Natural killer cell treated with Interleukin-12 subunit alpha and Interleukin-12 subunit beta and Interleukin-15 and Interleukin-18, amount 100 ng/mL, for 72 hours (primary cell): ENCODE measurements around the gene NEK3. TPM values are rescaled to one million over a fixed set of nuclear protein-coding genes. Genes with fewer than 3 reads are reported as not detected.
A peak's percentile ranks its signal among the peaks of the same experiment; 100 is the strongest.
"Not testable (repeated sequence)": the region's sequence is repeated elsewhere in the genome, so short reads cannot be mapped to it uniquely, and the experiment has no call there.

ENCODE experiments used
- ATAC-seq, 2 donors: fragments of 150-1000 bp; cut with Tn5 transposase in 1 of 2; sonication (Bioruptor Pico), chemical (Tn5 transposase) in 1 of 2; 2 replicates each; pipeline ENCODE4 v1.10.0; 2021
- DNase-seq: peaks from one replicate; pipeline ENCODE4 v3.0.0; 2022; ENCODE audit warnings: low spot score
- H3K27ac Mint-ChIP-seq, 2 donors: 1 replicate in 1 of 2; 2 replicates in 1 of 2; pipeline ENCODE4 v1.8.0; 2022; ENCODE audit warnings: mixed read lengths in 2 of 2, mild to moderate bottlenecking in 1 of 2, moderate library complexity in 1 of 2
- H3K27me3 Mint-ChIP-seq, 2 donors: 1 replicate in 1 of 2; 2 replicates in 1 of 2; pipeline ENCODE4 v1.8.0; 2022; ENCODE audit warnings: mixed read lengths in 2 of 2
- H3K36me3 Mint-ChIP-seq: one replicate; pipeline ENCODE4 v1.8.0; 2022; ENCODE audit warnings: mixed read lengths
- H3K4me1 Mint-ChIP-seq, 2 donors: 1 replicate in 1 of 2; 2 replicates in 1 of 2; pipeline ENCODE4 v1.8.0; 2022; ENCODE audit warnings: low read depth in 2 of 2, mixed read lengths in 2 of 2, mild to moderate bottlenecking in 1 of 2
- H3K4me3 Mint-ChIP-seq: one replicate; pipeline ENCODE4 v1.8.0; 2022; ENCODE audit warnings: mixed read lengths
- H3K9me3 Mint-ChIP-seq: 2 replicates; pipeline ENCODE4 v1.8.0; 2022; ENCODE audit warnings: mixed read lengths
- total RNA-seq, 2 donors: library from RNA; stranded (reverse); gene quantifications; one replicate each; pipeline ENCODE4 v1.2.3, GENCODE V29; 2022

The NEK3 gene, protein sequence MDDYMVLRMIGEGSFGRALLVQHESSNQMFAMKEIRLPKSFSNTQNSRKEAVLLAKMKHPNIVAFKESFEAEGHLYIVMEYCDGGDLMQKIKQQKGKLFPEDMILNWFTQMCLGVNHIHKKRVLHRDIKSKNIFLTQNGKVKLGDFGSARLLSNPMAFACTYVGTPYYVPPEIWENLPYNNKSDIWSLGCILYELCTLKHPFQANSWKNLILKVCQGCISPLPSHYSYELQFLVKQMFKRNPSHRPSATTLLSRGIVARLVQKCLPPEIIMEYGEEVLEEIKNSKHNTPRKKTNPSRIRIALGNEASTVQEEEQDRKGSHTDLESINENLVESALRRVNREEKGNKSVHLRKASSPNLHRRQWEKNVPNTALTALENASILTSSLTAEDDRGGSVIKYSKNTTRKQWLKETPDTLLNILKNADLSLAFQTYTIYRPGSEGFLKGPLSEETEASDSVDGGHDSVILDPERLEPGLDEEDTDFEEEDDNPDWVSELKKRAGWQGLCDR
- total RNA-seq: 1 to 10 TPM; 3.4 to 3.7 TPM

DNA sequence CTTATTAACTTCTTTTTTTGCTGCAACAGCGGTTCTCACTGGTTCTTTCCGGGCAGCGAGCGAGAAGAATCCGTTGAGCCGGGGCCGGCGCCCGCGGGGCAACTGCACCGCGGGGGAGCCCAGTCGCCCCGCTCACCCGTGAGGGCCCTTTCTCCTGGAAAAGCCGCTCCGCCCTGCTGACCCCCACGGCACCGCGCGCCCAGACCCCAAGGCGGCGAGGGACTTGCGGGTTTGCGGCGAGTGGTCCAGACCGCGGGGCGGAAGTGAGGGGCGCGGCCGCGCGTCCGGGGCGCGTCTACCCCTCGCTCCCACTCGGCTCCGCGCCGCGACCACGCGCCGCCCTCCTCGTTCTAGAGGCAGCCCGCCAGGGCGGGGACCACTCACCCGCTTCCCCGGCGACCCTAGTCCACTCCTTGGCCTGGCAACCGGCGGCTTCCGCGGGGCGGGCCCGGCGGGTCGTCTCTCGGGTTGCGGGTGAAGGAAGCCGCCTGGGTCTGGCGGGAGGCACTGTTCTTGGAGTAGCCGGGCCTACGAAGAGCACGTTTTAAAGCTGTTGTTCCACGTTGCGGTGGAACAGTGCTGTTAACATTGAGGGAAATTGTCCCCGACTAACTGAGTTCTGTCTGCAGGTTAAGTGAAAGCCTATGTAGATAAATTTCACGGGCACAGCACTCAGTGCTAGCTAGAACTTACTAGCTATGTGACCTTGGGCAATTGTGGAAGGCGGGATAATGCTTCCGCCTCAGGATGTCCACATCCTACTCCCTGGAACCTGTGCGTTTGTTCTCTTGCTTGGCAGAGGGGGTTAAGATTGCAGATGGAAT, at the start of gene NEK3:
Gene NEK3 (minus strand): TSS at position 439 of the 824 bp plus-strand sequence. CDS start 3,406 bp downstream, outside the sequence.
- ATAC-seq: peak; percentile 85 to 93
- DNase-seq: peak; percentile 76
- H3K27ac Mint-ChIP-seq: peak within 1 kb of the TSS; percentile 60 to 82
- no peaks in the 10 kb centered on the region for H3K36me3 Mint-ChIP-seq
- no peaks in the 10 kb centered on the region for H3K9me3 Mint-ChIP-seq
- H3K4me3 Mint-ChIP-seq: peak within 1 kb of the TSS; percentile 90
- H3K4me1 Mint-ChIP-seq: peaks cover 24 to 25% of the 10 kb centered on the region in 2 donors
- peaks cover 0 to 3% of the 10 kb centered on the region in 2 donors for H3K27me3 Mint-ChIP-seq

DNA sequence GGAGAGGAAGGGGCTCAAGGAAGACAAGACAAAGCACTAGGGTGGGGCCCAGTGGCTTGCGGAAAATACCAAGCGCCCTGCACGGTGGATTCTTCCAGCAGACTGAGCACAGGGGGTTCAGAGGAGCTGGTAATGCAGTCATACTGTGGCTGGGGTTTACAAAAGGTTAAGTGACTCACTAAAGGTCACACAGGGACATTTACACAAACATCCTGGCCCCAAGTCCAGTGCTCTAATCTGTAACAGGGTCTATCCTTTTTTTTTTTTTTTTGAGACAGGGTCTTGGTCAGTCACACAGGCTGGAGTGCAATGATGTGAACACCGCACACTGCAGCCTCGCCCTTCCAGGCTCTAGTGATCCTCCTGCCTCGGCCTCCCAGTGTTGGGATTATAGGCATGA, 49.0 kb upstream of the NEK3 start:
- not testable (repeated sequence) for H3K4me1 Mint-ChIP-seq, ATAC-seq, H3K27ac Mint-ChIP-seq, H3K4me3 Mint-ChIP-seq, H3K36me3 Mint-ChIP-seq, DNase-seq, H3K9me3 Mint-ChIP-seq
- H3K27me3 Mint-ChIP-seq: peaks cover 10 to 12% of the 10 kb centered on the region in 2 donors

DNA sequence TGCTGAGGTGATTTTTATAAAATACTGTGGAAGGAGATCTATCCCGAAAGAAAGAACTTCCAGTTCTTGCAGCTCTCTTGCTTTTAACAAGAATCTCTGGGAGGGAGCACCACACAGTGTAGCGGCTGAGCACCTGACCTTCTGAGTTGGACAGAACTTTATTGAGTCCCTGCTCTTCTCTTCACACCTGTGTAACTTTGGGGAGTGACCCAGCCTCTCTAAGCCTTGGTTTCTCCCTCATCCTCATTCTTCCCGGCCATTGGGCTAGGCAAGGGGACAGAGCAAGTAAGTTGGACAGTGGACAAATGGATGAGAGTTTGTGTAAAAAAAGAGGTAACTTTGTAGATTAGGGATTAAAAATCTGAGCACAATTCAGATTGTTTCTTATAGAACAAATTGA, 48.5 kb upstream of the NEK3 start:
- H3K27ac Mint-ChIP-seq, H3K36me3 Mint-ChIP-seq, DNase-seq, H3K9me3 Mint-ChIP-seq, H3K4me1 Mint-ChIP-seq, H3K4me3 Mint-ChIP-seq, ATAC-seq: not testable (repeated sequence)
- H3K27me3 Mint-ChIP-seq: peaks cover 10 to 11% of the 10 kb centered on the region in 2 donors

GRCh38 chr13:52207337-52207736, 47.9 kb upstream of the NEK3 start:
- not testable (repeated sequence) for DNase-seq, H3K4me1 Mint-ChIP-seq, H3K4me3 Mint-ChIP-seq, H3K27me3 Mint-ChIP-seq, H3K36me3 Mint-ChIP-seq, H3K27ac Mint-ChIP-seq, H3K9me3 Mint-ChIP-seq, ATAC-seq

DNA sequence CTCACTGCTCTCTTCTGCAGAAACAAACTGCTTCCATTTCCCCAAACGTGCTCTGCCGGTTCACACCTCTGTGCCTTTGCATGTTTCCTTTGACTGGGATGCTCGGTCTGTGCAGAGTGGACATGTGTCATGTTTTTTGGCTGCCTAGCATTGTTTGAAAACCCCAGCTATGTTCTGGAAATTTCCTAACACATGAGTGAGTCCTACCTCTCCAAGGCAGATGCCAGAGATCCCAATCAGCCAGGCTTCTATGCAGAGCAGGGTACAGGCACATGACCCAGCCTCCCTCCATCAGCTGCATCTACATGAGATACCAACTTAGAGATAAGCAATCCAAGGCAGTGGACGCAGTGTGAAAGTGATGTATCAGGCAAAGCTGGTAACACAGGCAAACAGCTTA, 45.1 kb upstream of the NEK3 start:
- ATAC-seq: peak in 1 of 2 donors; percentile 25

GRCh38 chr13:52203864-52204263, 44.5 kb upstream of the NEK3 start:
- not testable (repeated sequence) for ATAC-seq, H3K9me3 Mint-ChIP-seq, DNase-seq, H3K27me3 Mint-ChIP-seq, H3K36me3 Mint-ChIP-seq, H3K4me3 Mint-ChIP-seq, H3K27ac Mint-ChIP-seq, H3K4me1 Mint-ChIP-seq

More for the DNA sequence above, 45.1 kb upstream of the NEK3 start:
- not testable (repeated sequence) for H3K36me3 Mint-ChIP-seq, H3K4me1 Mint-ChIP-seq, H3K27ac Mint-ChIP-seq, H3K27me3 Mint-ChIP-seq, H3K9me3 Mint-ChIP-seq, DNase-seq, H3K4me3 Mint-ChIP-seq

DNA sequence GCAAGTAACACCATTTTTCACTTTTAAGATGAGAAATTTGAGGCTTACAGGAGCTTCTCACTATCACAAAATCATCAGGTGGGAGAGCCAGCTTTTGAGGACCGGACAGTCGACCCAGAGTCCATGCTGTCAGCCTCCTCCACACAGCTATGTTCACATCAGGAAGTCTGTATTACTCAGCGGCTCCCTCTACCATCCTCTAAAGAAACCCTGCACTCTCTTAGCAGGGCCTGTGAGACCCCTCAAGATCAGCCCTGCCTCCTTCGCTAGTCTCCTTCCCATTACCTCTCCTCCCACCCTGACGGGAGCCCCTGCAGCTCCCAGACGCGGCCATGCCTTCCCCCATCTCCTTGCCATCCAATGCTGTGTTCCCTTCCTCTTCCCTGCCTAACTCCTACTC, 43.1 kb upstream of the NEK3 start:
- H3K27ac Mint-ChIP-seq, H3K36me3 Mint-ChIP-seq, H3K9me3 Mint-ChIP-seq, ATAC-seq, H3K27me3 Mint-ChIP-seq, DNase-seq, H3K4me1 Mint-ChIP-seq, H3K4me3 Mint-ChIP-seq: not testable (repeated sequence)

- not testable (repeated sequence) for H3K9me3 Mint-ChIP-seq, H3K4me3 Mint-ChIP-seq, DNase-seq
Observed at GRCh38 chr13:52201439-52202193, 42.2 kb upstream of the NEK3 start.

DNA sequence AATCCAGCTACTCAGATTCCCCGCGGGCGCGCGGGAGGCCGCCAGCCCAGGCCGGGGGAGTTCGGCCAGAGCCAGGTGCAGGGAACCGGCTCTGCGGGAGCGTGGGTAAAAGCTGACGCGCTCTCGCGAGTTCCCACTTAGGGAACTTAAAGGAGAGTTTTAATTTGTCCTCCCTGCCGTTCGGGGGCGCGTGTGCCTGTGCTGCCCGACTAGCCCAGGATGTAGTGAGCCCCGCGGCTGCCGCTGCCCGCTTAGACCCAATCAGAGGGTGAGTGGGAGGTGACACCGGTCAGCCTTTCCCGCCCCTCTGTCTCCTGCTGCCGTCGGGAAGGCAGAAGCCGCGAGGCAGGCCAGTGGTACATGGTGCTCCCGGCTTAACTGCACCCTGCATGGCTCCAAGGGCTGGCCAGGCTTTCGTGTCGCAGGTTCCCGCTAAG, 36.0 kb upstream of the NEK3 start:
- peak; percentile 84 for DNase-seq
- H3K27ac Mint-ChIP-seq: peak overlapping the region; percentile 72 to 81
- ATAC-seq: peak; percentile 81 to 84
- H3K27me3 Mint-ChIP-seq: no peaks in the 10 kb centered on the region
- H3K36me3 Mint-ChIP-seq: no peaks in the 10 kb centered on the region
- H3K4me3 Mint-ChIP-seq: peak overlapping the region; percentile 90
- H3K9me3 Mint-ChIP-seq: no peaks in the 10 kb centered on the region
- peaks cover 11 to 12% of the 10 kb centered on the region in 2 donors for H3K4me1 Mint-ChIP-seq

More at GRCh38 chr13:52201439-52202193, 42.2 kb upstream of the NEK3 start:
- peak in 1 of 2 donors; percentile 54 for ATAC-seq
- not testable (repeated sequence) for H3K27ac Mint-ChIP-seq, H3K27me3 Mint-ChIP-seq, H3K36me3 Mint-ChIP-seq, H3K4me1 Mint-ChIP-seq

DNA sequence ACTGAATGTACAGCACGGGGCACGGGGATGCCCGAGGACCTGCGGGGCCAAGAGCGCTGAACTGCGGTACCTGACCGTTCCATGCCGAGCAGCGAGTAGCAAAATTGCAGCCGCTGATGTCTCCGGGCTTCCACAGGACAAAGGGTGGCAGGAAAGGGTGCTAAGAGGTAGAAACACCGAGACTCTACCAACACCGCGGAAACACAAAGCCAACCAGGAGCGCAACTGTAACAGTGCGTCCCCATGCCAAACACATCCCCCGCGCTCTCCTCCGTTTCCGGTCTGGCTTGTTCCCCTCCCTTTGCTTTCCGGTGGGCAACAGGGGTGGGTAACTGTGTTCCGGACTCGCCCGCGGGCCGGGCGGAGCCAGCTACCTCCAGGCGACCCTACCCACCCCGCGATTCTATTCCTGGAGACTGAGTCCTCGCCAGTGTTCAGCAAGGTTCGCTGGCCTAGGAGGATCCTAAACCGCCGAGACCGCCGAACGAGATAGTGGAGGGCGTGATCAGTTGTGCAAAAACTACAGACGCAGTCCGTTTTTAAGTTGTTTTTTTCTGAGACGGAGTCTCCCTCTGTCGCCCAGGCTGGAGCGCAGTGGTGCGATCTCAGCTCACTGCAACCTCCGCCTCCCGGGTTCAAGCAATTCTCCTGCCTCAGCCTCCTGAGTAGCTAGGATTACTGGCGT, 34.9 kb upstream of the NEK3 start:
- H3K4me1 Mint-ChIP-seq: peaks cover 11 to 12% of the 10 kb centered on the region in 2 donors
- H3K9me3 Mint-ChIP-seq: no peaks in the 10 kb centered on the region
- no peaks in the 10 kb centered on the region for H3K27me3 Mint-ChIP-seq
- peak; percentile 96 for ATAC-seq
- DNase-seq: peak; percentile 88
- peak overlapping the region; percentile 90 for H3K4me3 Mint-ChIP-seq
- H3K27ac Mint-ChIP-seq: peak overlapping the region; percentile 81 to 96
- H3K36me3 Mint-ChIP-seq: no peaks in the 10 kb centered on the region

DNA sequence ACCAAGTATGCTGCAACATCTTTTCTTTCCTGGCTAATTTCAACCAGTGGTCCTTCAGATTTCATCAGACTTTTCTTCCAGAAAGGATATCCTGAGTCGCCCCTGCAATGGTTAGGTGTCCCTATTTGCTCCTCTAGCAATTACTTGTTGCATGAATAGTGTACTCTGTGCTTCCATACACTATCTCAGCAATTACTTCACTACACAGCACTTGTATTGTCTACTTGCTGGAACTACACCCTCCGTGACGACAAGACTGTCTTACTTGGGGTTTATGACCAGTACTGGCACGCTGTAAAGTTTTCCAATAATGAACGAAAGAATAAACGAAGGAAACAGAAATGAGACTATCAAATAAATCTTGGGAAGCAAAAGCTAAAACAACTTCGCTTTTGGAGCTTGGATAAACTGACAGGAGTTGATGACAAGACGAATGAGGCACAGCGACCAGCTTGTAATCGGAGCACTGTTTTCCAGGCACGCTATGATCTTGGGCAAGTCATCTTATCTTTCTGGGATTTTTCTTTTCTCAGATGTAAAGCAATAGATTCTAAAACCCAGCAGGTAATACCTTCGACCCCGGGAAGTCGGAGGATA, 34.3 kb upstream of the NEK3 start:
- H3K27me3 Mint-ChIP-seq, H3K9me3 Mint-ChIP-seq, H3K36me3 Mint-ChIP-seq, DNase-seq, ATAC-seq: not testable (repeated sequence)
- Mint-ChIP-seq H3K4me1 (peaks cover 11 to 12% of the 10 kb centered on the region in 2 donors), H3K27ac (peak overlapping the region; percentile 81 to 96), H3K4me3 (peak overlapping the region; percentile 90)

DNA sequence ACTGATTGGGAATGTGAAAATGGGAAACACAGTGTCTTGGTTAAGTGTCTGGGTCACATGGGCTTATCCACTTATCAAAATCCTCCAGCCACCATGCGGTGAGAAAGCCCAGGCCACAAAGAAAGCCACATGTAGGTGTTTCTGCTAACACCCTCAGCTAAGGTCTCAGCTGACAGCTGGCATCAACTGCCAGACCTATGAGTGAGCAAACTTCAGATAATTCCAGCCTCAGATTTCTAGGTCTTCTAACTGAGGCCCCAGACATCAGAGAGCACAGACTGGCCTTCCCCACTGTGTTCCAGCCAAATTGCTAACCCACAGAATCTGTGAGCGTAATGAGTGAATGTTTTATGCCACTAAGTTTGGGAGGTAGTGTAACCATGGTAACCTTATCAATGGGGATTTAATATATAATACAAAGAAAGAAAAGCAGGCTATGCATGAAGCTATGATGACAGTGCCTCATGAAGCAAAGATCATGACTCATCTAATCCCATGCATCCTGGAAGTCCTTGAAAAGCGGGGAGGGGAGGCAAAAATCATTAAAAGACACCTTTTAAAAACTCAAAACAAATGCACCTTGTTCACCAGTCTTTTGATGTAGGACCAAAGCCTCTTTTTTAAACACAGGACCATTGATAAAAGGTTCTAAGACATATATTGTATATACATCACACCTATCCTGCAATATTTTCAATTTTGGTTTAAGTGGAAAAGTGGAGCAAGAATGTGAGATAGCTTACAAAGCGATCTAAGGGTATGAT, 28.2 kb upstream of the NEK3 start:
- H3K27me3 Mint-ChIP-seq, H3K9me3 Mint-ChIP-seq, DNase-seq, H3K36me3 Mint-ChIP-seq: not testable (repeated sequence)
- Mint-ChIP-seq H3K4me3 (peak overlapping the region; percentile 27), H3K27ac (peak overlapping the region in 1 of 2 donors; percentile 51), H3K4me1 (peaks cover 11 to 14% of the 10 kb centered on the region in 2 donors)
- ATAC-seq: peak; percentile 51 to 65
